22Rv1 (cell line): ENCODE measurements around the gene TTLL5.

ENCODE experiments used
- H3K27ac ChIP-seq: fragments of 450-650 bp; 2 replicates; pipeline ENCODE4 v1.5.1; 2017
- CTCF ChIP-seq: fragments of 450-650 bp; IDR thresholded peaks from 2 replicates; pipeline ENCODE4 v1.5.1; 2017; ENCODE audit warnings: mild to moderate bottlenecking
- ZFX ChIP-seq: fragments of 450-650 bp; IDR thresholded peaks from 2 replicates; pipeline ENCODE4 v1.6.1; 2017; ENCODE audit warnings: antibody characterized with exemption, borderline replicate concordance

Gene TTLL5

GRCh38 chr14:75660630-75661498, at the start of gene TTLL5, which contains the start of gene ERG28:
Gene TTLL5 (plus strand): TSS chr14:75661246. CDS start chr14:75663150, 1,904 bp downstream.
Gene ERG28 (minus strand): TSS chr14:75660876. CDS start chr14:75657502, 3,374 bp downstream.
- H3K27ac ChIP-seq: peak within 1 kb of the TSS; percentile 93
- TF ChIP-seq CTCF (no peak), ZFX (no peak)

GRCh38 chr14:75612157-75612556, 48.9 kb upstream of the TTLL5 start:
- H3K27ac ChIP-seq: no peak overlapping the region
- TF ChIP-seq CTCF: no peak
- no peak for TF ChIP-seq ZFX

GRCh38 chr14:75614179-75614578, 46.9 kb upstream of the TTLL5 start:
- TF ChIP-seq ZFX (no peak), CTCF (no peak)
- H3K27ac ChIP-seq: no peak overlapping the region

- H3K27ac ChIP-seq: no peak overlapping the region
- TF ChIP-seq CTCF: no peak
- TF ChIP-seq ZFX: no peak
Observed at GRCh38 chr14:75615200-75615599, 45.8 kb upstream of the TTLL5 start.

- no peak overlapping the region for H3K27ac ChIP-seq
- TF ChIP-seq ZFX: no peak
- no peak for TF ChIP-seq CTCF
Observed at GRCh38 chr14:75619548-75619947, 41.5 kb upstream of the TTLL5 start.

GRCh38 chr14:75625034-75625433, 36.0 kb upstream of the TTLL5 start:
- no peak for TF ChIP-seq ZFX
- TF ChIP-seq CTCF: no peak
- H3K27ac ChIP-seq: no peak overlapping the region

- TF ChIP-seq CTCF: no peak
- TF ChIP-seq ZFX: no peak
- H3K27ac ChIP-seq: no peak overlapping the region
Observed at GRCh38 chr14:75626396-75626795, 34.6 kb upstream of the TTLL5 start.
